ENCODE data around the gene DEPDC1B. TPM values are rescaled to one million over a fixed set of nuclear protein-coding genes. Genes with fewer than 3 reads are reported as not detected.
"Not testable (repeated sequence)": the region's sequence is repeated elsewhere in the genome, so short reads cannot be mapped to it uniquely, and the experiment has no call there.

The DEPDC1B gene
- total RNA-seq, 1 donor, result 8.6 TPM

GRCh38 chr5:60632153-60632552 lies 67.8 kb downstream of the DEPDC1B start:
- TF ChIP-seq, protein P1, sequence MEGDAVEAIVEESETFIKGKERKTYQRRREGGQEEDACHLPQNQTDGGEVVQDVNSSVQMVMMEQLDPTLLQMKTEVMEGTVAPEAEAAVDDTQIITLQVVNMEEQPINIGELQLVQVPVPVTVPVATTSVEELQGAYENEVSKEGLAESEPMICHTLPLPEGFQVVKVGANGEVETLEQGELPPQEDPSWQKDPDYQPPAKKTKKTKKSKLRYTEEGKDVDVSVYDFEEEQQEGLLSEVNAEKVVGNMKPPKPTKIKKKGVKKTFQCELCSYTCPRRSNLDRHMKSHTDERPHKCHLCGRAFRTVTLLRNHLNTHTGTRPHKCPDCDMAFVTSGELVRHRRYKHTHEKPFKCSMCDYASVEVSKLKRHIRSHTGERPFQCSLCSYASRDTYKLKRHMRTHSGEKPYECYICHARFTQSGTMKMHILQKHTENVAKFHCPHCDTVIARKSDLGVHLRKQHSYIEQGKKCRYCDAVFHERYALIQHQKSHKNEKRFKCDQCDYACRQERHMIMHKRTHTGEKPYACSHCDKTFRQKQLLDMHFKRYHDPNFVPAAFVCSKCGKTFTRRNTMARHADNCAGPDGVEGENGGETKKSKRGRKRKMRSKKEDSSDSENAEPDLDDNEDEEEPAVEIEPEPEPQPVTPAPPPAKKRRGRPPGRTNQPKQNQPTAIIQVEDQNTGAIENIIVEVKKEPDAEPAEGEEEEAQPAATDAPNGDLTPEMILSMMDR (IDR thresholded peaks at IDR 0.05; ENCODE audit: insufficient read depth, low read depth, low read length), result no peak
- no peak for DNase-seq (ENCODE audit: low read depth)
- no peak overlapping the region for H3K4me3 ChIP-seq (ENCODE audit: low read depth, low read length)

- no peak overlapping the region for H3K4me3 ChIP-seq (ENCODE audit: low read depth, low read length)
- TF ChIP-seq, protein P1 (IDR thresholded peaks at IDR 0.05; ENCODE audit: insufficient read depth, low read depth, low read length), result no peak
- no peak for DNase-seq (ENCODE audit: low read depth)
Measured at GRCh38 chr5:60630836-60631235, 69.1 kb downstream of the DEPDC1B start.

- no peak overlapping the region for H3K4me3 ChIP-seq (ENCODE audit: low read depth, low read length)
- TF ChIP-seq, protein P1 (IDR thresholded peaks at IDR 0.05; ENCODE audit: insufficient read depth, low read depth, low read length), result no peak
- no peak for DNase-seq (ENCODE audit: low read depth)
Measured at GRCh38 chr5:60630179-60630578, 69.8 kb downstream of the DEPDC1B start.

DNA sequence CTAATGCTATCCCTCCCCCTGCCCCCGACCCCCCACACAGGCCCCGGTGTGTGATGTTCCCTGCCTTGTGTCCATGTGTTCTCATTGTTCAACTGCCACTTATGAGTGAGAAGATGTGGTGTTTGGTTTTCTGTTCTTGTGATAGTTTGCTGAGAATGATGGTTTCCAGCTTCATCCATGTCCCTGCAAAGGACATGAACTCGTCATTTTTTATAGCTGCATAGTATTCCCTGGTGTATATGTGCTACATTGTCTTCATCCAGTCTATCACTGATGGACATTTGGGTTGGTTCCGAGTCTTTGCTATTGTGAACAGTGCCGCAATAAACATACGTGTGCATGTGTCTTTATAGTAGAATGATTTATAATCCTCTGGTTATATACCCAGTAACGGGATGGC lies 75.1 kb downstream of the DEPDC1B start:
- DNase-seq (ENCODE audit: low read depth); H3K4me3 ChIP-seq (ENCODE audit: low read depth, low read length): not testable (repeated sequence)

- not testable (repeated sequence) for H3K4me3 ChIP-seq (ENCODE audit: low read depth, low read length); DNase-seq (ENCODE audit: low read depth)
Measured at GRCh38 chr5:60620752-60621151, 79.2 kb downstream of the DEPDC1B start.

GRCh38 chr5:60613826-60614225 lies 86.1 kb downstream of the DEPDC1B start:
- DNase-seq (ENCODE audit: low read depth), result no peak
- TF ChIP-seq, protein P1 (IDR thresholded peaks at IDR 0.05; ENCODE audit: insufficient read depth, low read depth, low read length), result no peak
- no peak overlapping the region for H3K4me3 ChIP-seq (ENCODE audit: low read depth, low read length)

DNA sequence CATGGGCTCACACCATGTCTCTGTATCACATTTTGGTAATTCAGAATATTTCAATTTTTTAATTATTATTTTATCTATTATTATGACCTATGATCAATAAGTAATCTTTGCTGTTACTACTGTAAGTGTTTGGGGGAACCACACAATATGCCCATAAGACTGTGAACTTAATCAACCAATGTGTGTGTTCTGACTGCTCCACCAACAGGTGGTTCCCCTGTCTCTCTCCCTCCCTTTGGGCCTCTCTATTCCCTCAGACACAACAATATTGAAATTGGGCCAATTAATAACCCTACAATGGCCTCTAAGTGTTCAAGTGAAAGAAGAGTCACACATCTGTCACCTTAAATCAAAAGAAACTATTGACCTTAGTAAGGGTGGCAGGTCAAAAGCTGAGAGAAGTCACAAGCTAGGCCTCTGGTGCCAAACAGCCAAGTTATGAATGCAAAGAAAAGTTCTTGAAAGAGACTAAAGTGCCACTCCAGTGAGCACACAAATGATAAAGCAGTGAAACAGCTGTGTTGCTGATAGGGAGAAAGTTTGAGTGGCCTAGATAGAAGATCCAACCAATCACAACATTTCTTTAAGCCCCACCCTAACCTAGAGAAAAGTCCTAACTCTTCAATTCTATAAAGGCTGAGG lies 88.7 kb downstream of the DEPDC1B start:
- H3K4me3 ChIP-seq (ENCODE audit: low read depth, low read length), result no peak overlapping the region
- TF ChIP-seq, protein P1 (IDR thresholded peaks at IDR 0.05; ENCODE audit: insufficient read depth, low read depth, low read length), result no peak
- no peak for DNase-seq (ENCODE audit: low read depth)

DNA sequence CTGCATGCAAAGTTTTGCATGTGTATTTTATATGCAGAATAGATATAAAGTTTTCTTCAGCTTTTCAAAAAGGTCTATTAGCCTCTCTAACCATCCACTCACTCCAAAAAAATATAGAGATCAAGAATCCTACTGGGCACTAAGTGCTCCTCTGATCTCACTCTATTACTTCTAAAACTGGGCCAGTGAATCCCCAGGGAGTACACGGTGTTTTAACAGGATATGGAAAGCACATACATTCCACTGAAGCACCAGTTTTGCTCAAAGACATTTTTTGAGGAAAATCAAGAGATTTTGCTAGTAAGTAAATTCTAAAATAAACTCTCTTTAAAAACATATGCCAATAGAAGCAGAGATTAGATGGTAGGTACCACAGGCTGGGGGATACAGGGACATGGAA lies 95.2 kb downstream of the DEPDC1B start:
- TF ChIP-seq, protein P1 (IDR thresholded peaks at IDR 0.05; ENCODE audit: insufficient read depth, low read depth, low read length), result no peak
- no peak for DNase-seq (ENCODE audit: low read depth)
- no peak overlapping the region for H3K4me3 ChIP-seq (ENCODE audit: low read depth, low read length)
